ENCODE results near the gene NPR2.

The NPR2 gene

GRCh38 chr9:35743880-35744518, 47.4 kb upstream of the NPR2 start:
- no peak for ATAC-seq
- no peak for TF ChIP-seq CREB5 (CRISPR knock-in tag; IDR thresholded peaks at IDR 0.05; ENCODE audit: low read depth)
- no peak for TF ChIP-seq ZFP30 (CRISPR knock-in tag; IDR thresholded peaks at IDR 0.05)
- TF ChIP-seq ZFP3 (CRISPR knock-in tag; IDR thresholded peaks at IDR 0.05) = no peak
- TF ChIP-seq RARB (CRISPR knock-in tag; IDR thresholded peaks at IDR 0.05) = no peak
- TF ChIP-seq TOX (CRISPR knock-in tag; IDR thresholded peaks at IDR 0.05; ENCODE audit: borderline replicate concordance) = no peak
- TF ChIP-seq OSR1 (CRISPR knock-in tag; IDR thresholded peaks at IDR 0.05) = no peak

GRCh38 chr9:35745569-35745968, 45.8 kb upstream of the NPR2 start:
- TF ChIP-seq GLIS3 (CRISPR knock-in tag; IDR thresholded peaks at IDR 0.05) = no peak
- no peak for TF ChIP-seq ZNF70 (CRISPR knock-in tag; IDR thresholded peaks at IDR 0.05)
- TF ChIP-seq TCF4 (CRISPR knock-in tag; IDR thresholded peaks at IDR 0.05; ENCODE audit: borderline replicate concordance) = no peak
- no peak for TF ChIP-seq ARNTL (CRISPR knock-in tag; IDR thresholded peaks at IDR 0.05; ENCODE audit: borderline replicate concordance, low read depth)
- no peak for TF ChIP-seq PPARA (CRISPR knock-in tag; IDR thresholded peaks at IDR 0.05; ENCODE audit: borderline replicate concordance)
- no peak for TF ChIP-seq CSRNP3 (CRISPR knock-in tag; IDR thresholded peaks at IDR 0.05)
- TF ChIP-seq OSR1 (CRISPR knock-in tag; IDR thresholded peaks at IDR 0.05) = no peak
- no peak for ATAC-seq

GRCh38 chr9:35746583-35746982, 44.8 kb upstream of the NPR2 start:
- TF ChIP-seq ZC3H10 (CRISPR knock-in tag; IDR thresholded peaks at IDR 0.05) (no peak), CSDC2 (CRISPR knock-in tag; IDR thresholded peaks at IDR 0.05) (no peak), TSHZ2 (CRISPR knock-in tag; IDR thresholded peaks at IDR 0.05) (no peak), ZNF8 (CRISPR knock-in tag; IDR thresholded peaks at IDR 0.05) (no peak), BACH2 (CRISPR knock-in tag; IDR thresholded peaks at IDR 0.05; ENCODE audit: borderline replicate concordance) (no peak), POU6F1 (CRISPR knock-in tag; IDR thresholded peaks at IDR 0.05; ENCODE audit: borderline replicate concordance, low read depth) (no peak), CREB5 (CRISPR knock-in tag; IDR thresholded peaks at IDR 0.05; ENCODE audit: low read depth) (no peak), RARB (CRISPR knock-in tag; IDR thresholded peaks at IDR 0.05) (no peak), GLIS3 (CRISPR knock-in tag; IDR thresholded peaks at IDR 0.05) (no peak), ISL1 (CRISPR knock-in tag; IDR thresholded peaks at IDR 0.05) (no peak), PPARA (CRISPR knock-in tag; IDR thresholded peaks at IDR 0.05; ENCODE audit: borderline replicate concordance) (no peak), ARNTL (CRISPR knock-in tag; IDR thresholded peaks at IDR 0.05; ENCODE audit: borderline replicate concordance, low read depth) (no peak), TOX (CRISPR knock-in tag; IDR thresholded peaks at IDR 0.05; ENCODE audit: borderline replicate concordance) (no peak)
- no peak for ATAC-seq
